HEK293 (cell line): ENCODE measurements around the gene HSD17B2.

ENCODE experiments used
- CTCF ChIA-PET: fragments of 350-600 bp; formaldehyde crosslinking; extraction: SDS; loops from one replicate; lab custom pipeline; 2021; ENCODE audit warnings: antibody characterized with exemption; lab: Yijun Ruan, JAX
- POLR2A ChIA-PET: fragments of 300-600 bp; formaldehyde crosslinking; extraction: SDS; loops from one replicate; lab custom pipeline; 2020; ENCODE audit warnings: antibody characterized with exemption, inconsistent platforms; lab: Yijun Ruan, JAX
- H3K27ac ChIP-seq: fragments of 200-500 bp; sonication (Bioruptor generic); 2 replicates; pipeline ENCODE4 v1.5.1; 2014; ENCODE audit warnings: low read depth, low read length, control low read depth, inconsistent platforms; ENCODE audit errors: extremely low read depth
- H3K36me3 ChIP-seq, 2 experiments: fragments of 200-500 bp in 1 of 2; sonication (Bioruptor generic) in 1 of 2; 1 replicate in 1 of 2; 2 replicates in 1 of 2; pipeline ENCODE4 v1.5.1; 2014 to 2017; ENCODE audit warnings: inconsistent platforms in 2 of 2, low read length in 2 of 2; ENCODE audit not compliant: control insufficient read depth in 2 of 2, insufficient read depth in 1 of 2
- H3K4me1 ChIP-seq: fragments of 200-500 bp; sonication (Bioruptor generic); 2 replicates; pipeline ENCODE4 v1.5.1; 2014; ENCODE audit warnings: mild to moderate bottlenecking, low read length, inconsistent platforms; ENCODE audit not compliant: control insufficient read depth, insufficient read depth
- H3K4me3 ChIP-seq: 2 replicates; pipeline ENCODE4 v1.5.1; 2011; ENCODE audit warnings: low read depth, mild to moderate bottlenecking, control low read depth, low read length, moderate library complexity
- H3K9me3 ChIP-seq: fragments of 200-500 bp; sonication (Bioruptor generic); 2 replicates; pipeline ENCODE4 v1.5.1; 2014; ENCODE audit warnings: low read depth, low read length, inconsistent platforms; ENCODE audit not compliant: control insufficient read depth, insufficient read depth
- HOXC10 ChIP-seq: sonication (generic); formaldehyde crosslinking; IDR thresholded peaks from 2 replicates; pipeline ENCODE4 v1.8.1; 2023; ENCODE audit warnings: mild to moderate bottlenecking, missing genetic modification reagents
- KLF17 ChIP-seq: fragments of 450-650 bp; formaldehyde crosslinking; IDR thresholded peaks from 2 replicates; pipeline ENCODE4 v1.5.1; 2016; ENCODE audit warnings: missing biosample characterization, missing genetic modification characterization
- REST ChIP-seq: fragments of 450-650 bp; formaldehyde crosslinking; IDR thresholded peaks from 2 replicates; pipeline ENCODE4 v1.5.1; 2016; ENCODE audit warnings: missing biosample characterization, missing genetic modification characterization
- SCRT2 ChIP-seq: fragments of 450-650 bp; formaldehyde crosslinking; IDR thresholded peaks from 2 replicates; pipeline ENCODE4 v1.5.1; 2016; ENCODE audit warnings: missing biosample characterization, missing genetic modification characterization
- SP2 ChIP-seq: fragments of 450-650 bp; formaldehyde crosslinking; IDR thresholded peaks from 2 replicates; pipeline ENCODE4 v1.5.1; 2016; ENCODE audit warnings: missing biosample characterization, missing genetic modification characterization
- TSHZ1 ChIP-seq: fragments of 450-650 bp; formaldehyde crosslinking; IDR thresholded peaks from 2 replicates; pipeline ENCODE4 v1.5.1; 2016; ENCODE audit warnings: missing biosample characterization, missing genetic modification characterization, borderline replicate concordance
- ZBTB7A ChIP-seq: fragments of 450-650 bp; formaldehyde crosslinking; IDR thresholded peaks from 2 replicates; pipeline ENCODE4 v1.5.1; 2016; ENCODE audit warnings: low read depth, missing biosample characterization, missing genetic modification characterization
- ZNF138 ChIP-seq: fragments of 450-650 bp; formaldehyde crosslinking; IDR thresholded peaks from 2 replicates; pipeline ENCODE4 v1.5.1; 2016; ENCODE audit warnings: missing biosample characterization, missing genetic modification characterization, borderline replicate concordance
- ZNF146 ChIP-seq: fragments of 450-650 bp; formaldehyde crosslinking; IDR thresholded peaks from 2 replicates; pipeline ENCODE4 v1.5.1; 2016; ENCODE audit warnings: missing biosample characterization, missing genetic modification characterization
- ZNF148 ChIP-seq: fragments of 450-650 bp; formaldehyde crosslinking; IDR thresholded peaks from 2 replicates; pipeline ENCODE4 v1.5.0; 2017; ENCODE audit warnings: missing biosample characterization, missing genetic modification characterization, borderline replicate concordance
- ZNF266 ChIP-seq: fragments of 450-650 bp; formaldehyde crosslinking; IDR thresholded peaks from 2 replicates; pipeline ENCODE4 v1.5.1; 2016; ENCODE audit warnings: missing biosample characterization, missing genetic modification characterization, low read depth
- ZNF37A ChIP-seq: fragments of 450-650 bp; IDR thresholded peaks from 2 replicates; pipeline ENCODE4 v1.5.1; 2018; ENCODE audit warnings: missing biosample characterization, missing genetic modification characterization
- ZNF433 ChIP-seq: fragments of 450-650 bp; formaldehyde crosslinking; IDR thresholded peaks from 2 replicates; pipeline ENCODE4 v1.5.1; 2016; ENCODE audit warnings: missing biosample characterization, missing genetic modification characterization, low read depth
- ZNF514 ChIP-seq: fragments of 450-650 bp; formaldehyde crosslinking; IDR thresholded peaks from 2 replicates; pipeline ENCODE4 v1.5.1; 2016; ENCODE audit warnings: missing biosample characterization, missing genetic modification characterization
- ZNF629 ChIP-seq: fragments of 450-650 bp; formaldehyde crosslinking; IDR thresholded peaks from 2 replicates; pipeline ENCODE4 v1.5.1; 2017; ENCODE audit warnings: missing biosample characterization, missing genetic modification characterization
- ZSCAN23 ChIP-seq: fragments of 450-650 bp; formaldehyde crosslinking; IDR thresholded peaks from 2 replicates; pipeline ENCODE4 v1.5.1; 2016; ENCODE audit warnings: missing biosample characterization, missing genetic modification characterization

HSD17B2 gene

GRCh38 chr16:82034981-82035612, at the start of gene HSD17B2:
HSD17B2 (plus strand) TSS chr16:82035253; CDS start chr16:82035425, 172 bp downstream.
- Histone ChIP-seq H3K4me1 (no peaks in the 10 kb centered on the region), H3K9me3 (no peaks in the 10 kb centered on the region), H3K27ac (no peak within 1 kb of the TSS), H3K4me3 (no peak within 1 kb of the TSS), H3K36me3 (no peaks in the 10 kb centered on the region)
- ChIA-PET POLR2A (no interaction called here), CTCF (interaction anchor here (0.7 to 2.0 kb wide), 2 partner anchors 196 to 519 kb away, joined by 3 to 8 read pairs; no protein-coding TSS in a partner anchor)
- TF ChIP-seq SP2 (tag by site-specific recombination), result no peak
- no peak for TF ChIP-seq ZNF138 (tag by site-specific recombination)

- no peaks in the 10 kb centered on the region for H3K9me3 ChIP-seq
- no peaks in the 10 kb centered on the region for H3K36me3 ChIP-seq
- POLR2A ChIA-PET, result no interaction called here
- TF ChIP-seq ZNF266, result no peak
- no peak for TF ChIP-seq ZNF514 (tag by site-specific recombination)
- TF ChIP-seq SCRT2 (tag by site-specific recombination), result no peak
- no peak for TF ChIP-seq ZNF433
- no peak for TF ChIP-seq ZNF37A
- no peak for TF ChIP-seq ZNF146 (tag by site-specific recombination)
- no peak for TF ChIP-seq ZBTB7A
- no peak overlapping the region for H3K4me3 ChIP-seq
- CTCF ChIA-PET, result interaction anchor here (0.6 to 1.1 kb wide), 2 partner anchors 10 to 100 kb away, joined by 3 to 4 read pairs; no protein-coding TSS in a partner anchor
- no peak overlapping the region for H3K27ac ChIP-seq
- H3K4me1 ChIP-seq, result no peaks in the 10 kb centered on the region
These were observed 47.9 kb upstream of the HSD17B2 start for GRCh38 chr16:81987121-81987520.

GRCh38 chr16:81987706-81988105, 47.3 kb upstream of the HSD17B2 start:
- H3K4me3 ChIP-seq, result no peak overlapping the region
- ChIA-PET POLR2A (no interaction called here), CTCF (interaction anchor here (0.6 kb wide), 1 partner anchor 101 kb away, joined by 3 read pairs; no protein-coding TSS in a partner anchor)
- TF ChIP-seq TSHZ1 (tag by site-specific recombination) (no peak), KLF17 (tag by site-specific recombination) (no peak), HOXC10 (CRISPR knock-in tag) (no peak), ZNF138 (tag by site-specific recombination) (no peak), ZNF629 (tag by site-specific recombination) (no peak), REST (tag by site-specific recombination) (no peak), ZSCAN23 (no peak), ZNF148 (no peak)
- no peak overlapping the region for H3K27ac ChIP-seq
- no peaks in the 10 kb centered on the region for H3K4me1 ChIP-seq
- H3K9me3 ChIP-seq, result no peaks in the 10 kb centered on the region
- no peaks in the 10 kb centered on the region for H3K36me3 ChIP-seq
